NCI-H1105 treated with DMSO at 0.1 percent for 48 hours (cell line): ENCODE data around the gene NHS.
"Not testable (repeated sequence)": the region's sequence is repeated elsewhere in the genome, so short reads cannot be mapped to it uniquely, and the experiment has no call there.

Experiments
- DNase-seq: peaks from one replicate; lab custom pipeline; 2025; lab: John Stamatoyannopoulos, UW

Gene NHS

DNA sequence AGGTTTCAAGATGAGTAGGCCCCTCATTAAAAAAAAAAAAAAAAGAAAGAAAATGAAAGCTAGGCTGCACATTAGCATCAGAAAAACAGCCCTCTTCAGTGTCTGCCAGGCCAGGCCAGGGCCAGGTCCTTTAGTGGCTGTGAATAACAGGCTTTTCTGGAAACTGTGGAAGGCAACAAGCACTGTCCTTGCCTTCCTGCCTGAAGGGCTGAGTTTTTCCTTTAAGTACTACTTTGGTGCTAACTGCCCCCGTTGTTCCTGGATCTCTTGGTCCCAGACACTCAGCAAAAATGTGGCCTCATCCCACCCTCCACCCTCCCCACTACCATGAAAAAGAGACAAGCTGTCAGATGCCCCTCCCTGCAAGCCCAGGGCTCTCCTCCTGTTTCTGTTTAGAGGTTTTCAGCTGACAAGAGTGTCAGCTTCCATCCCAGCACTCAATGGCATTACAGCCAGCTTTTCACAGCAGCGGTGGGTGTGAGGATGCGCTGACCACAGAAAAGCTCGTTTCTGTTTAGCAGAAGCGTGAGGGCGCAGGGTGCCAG lies 174.2 kb downstream of the NHS start:
- no peak for DNase-seq

DNA sequence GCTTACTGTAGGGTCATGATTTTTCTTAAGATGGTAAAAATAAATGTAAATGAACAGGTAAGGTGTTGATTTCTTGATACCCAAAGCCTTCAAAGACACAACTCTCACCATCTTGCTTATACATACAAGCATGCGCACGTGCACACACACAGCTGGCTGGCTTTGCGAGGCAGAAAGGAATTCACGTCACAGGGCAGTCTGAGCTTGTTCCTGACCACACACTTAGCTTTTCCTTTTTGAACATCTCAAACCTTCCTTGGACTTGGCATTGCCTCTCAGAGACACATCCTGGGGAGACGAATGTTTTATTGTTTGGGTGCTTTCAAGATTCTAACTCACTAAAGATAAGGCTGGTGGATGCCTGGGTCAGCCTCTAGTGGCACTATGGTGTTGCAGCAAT lies 175.0 kb downstream of the NHS start:
- no peak for DNase-seq

DNA sequence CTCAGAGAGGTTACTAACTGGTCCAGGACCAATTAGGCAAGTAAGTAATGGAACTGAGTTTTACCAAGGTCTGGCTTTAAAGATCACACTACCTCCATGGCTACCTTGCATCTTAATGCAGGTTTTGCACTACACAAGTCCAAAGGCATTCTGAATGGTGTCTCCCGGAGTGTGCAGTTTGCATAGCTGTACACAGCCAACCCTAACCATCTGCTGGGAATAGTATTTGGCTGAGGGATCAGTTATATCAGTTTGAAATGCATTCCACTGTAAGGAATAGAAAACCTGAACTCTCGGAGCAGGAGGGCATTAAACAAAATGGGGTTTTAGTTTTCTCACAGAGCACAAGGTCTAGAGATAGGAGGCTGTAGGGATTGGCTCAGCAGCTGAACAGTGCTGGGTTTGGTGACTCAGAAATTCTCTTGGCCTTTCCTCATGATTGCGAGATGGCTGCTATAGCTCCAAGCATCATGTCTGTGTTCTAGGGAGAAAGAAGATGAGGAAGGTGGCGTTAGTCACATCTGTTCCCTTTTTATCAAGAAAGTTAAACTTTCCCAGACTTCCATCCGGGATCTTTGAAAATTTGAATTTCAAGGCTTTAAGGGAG lies 177.1 kb downstream of the NHS start:
- no peak for DNase-seq

DNA sequence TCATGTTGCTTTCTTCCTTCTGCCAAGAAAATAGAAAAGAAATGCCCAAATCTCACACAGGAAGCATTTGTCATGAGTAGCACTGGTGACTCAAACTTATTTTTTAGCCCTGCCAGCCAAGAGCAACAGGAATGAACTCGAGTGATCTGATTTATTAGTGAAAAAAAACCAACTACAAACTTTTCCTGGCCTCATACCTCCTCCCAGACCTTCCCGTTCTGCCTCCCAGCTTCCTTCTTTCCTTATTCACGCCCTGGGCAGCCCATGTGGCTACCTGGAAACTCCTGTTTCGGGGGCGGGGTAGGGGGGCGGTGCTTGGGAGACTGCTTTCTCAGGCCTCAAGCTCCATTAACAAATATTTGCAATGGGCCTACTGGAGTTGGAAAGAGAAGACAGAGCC lies 178.5 kb downstream of the NHS start:
- no peak for DNase-seq

DNA sequence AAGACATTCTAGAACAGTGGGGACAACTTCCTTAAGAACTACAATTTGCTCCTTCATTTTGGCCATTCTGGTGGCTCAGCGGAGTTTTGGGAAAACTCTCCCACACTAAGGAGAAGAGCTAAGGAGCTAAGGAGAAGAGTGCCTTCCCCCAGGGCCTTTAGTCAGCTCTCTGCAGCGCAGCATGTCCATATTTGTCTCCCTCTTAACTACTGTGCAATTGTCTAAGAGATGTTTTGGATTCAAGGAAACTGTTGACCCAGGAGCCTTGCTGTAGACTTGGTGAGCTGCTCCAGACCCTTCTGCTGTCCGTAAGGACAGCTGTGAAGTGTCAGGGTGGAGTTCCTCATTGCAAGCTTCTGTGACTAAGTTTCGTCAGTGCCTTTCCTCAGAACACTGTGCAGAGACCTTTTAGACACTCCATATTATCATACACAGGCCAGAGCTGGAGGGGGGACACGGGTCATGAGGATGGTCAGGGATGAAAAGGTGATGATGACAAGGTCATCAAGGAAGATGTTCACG lies 179.0 kb downstream of the NHS start:
- DNase-seq: no peak

DNA sequence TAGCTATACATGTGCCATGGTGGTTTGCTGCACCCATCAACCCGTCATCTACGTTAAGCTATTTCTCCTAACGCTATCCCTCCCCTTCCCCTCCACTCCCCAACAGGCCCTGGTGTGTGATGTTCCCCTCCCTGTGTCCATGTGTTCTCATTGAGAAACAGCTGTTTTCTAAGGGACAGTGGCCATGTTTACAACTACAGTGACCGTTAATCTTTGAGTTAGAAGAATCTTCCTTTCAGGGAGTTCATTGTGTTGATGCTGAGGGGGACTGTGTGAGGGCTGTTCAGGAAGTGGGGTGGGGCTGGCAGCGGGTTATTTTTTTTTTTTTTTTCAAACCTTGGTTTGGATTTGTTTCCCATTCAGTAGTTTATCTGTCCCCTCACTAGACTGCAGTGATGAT lies 179.9 kb downstream of the NHS start:
- no peak for DNase-seq

DNA sequence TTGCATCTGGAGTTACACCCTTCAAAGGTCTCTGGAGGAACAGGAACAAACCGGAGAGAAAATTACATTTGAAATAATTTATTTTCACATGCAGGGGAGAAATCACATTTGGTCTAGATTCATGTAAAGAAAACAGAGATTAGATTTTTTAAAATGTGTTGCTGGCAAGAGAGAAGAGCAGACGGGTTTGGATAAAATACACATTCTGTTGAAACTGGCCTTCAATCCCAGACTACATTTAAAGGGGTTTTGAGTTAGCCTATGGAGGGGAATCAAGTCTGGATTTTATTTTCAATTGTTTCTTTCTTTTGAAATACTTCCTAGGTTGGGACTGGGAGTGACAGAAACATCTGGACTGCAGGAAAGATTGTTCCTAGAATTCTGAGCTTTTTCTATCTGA lies 180.8 kb downstream of the NHS start:
- DNase-seq: no peak

DNA sequence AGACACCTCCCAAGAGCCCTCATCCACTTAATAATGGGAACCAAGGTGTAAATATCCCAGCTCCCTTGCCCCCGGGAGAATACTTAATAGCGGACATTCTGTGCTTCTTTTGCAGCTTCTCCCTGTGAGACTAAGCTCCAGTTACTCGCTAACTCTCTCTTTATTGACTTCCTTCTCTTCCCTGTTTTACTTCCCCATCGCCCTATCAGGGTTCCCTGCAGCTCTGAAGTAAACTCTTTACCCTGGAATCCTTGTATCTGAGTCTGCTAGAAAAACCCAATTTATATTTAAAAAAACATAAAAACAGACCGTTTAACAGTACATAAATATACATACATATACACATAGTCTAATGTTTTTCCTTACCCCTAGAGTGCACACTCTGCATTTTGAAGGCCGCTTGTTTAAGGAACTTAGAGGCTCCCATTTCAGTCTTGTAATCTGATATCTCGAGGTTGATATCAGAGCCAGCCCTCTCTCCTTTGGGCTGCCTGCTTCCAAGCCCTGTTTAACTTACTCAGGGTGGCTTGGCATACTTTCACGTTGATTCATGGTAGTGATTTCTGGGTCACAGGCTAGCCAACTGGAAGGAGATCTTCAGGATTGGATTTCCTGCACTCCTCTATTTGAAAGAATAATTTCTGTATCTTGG lies 184.9 kb downstream of the NHS start:
- no peak for DNase-seq

DNA sequence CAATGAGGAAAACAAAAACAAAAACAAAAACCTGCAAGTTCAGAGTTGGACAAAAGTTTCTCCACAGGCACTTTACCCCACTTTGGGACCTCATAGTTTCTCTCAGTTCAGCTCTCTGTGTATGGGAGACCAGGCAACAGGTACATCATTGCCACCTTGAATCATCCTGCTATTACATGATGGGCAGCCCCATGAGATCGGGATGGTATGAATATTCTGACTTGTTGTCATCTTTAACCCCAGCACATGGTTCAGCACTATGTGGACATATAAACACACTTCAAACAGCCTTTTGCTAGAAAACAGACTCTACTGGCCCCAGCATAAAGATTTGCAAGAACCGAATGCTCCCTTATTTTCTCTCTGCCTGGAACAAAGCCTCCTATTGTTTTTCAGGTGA lies 185.4 kb downstream of the NHS start:
- no peak for DNase-seq

DNA sequence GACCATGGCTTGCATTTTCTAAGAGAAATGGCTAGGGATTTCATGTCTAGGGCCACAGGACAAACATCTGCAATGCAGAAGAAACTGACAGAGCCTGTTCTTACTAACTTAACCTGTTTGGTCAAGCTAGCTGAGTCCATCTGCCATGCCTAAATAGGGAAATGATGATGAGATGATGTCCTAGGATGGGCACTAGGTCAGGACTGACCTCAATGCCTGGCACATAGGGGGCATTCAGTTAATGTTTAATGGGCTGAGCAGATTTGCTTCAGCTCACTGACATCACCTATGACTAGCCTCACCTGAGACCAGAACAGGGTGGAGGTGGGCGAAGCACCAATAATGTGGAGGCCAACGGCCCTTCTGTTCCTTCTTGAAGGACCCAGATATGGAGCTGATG lies 188.1 kb downstream of the NHS start:
- DNase-seq: no peak

DNA sequence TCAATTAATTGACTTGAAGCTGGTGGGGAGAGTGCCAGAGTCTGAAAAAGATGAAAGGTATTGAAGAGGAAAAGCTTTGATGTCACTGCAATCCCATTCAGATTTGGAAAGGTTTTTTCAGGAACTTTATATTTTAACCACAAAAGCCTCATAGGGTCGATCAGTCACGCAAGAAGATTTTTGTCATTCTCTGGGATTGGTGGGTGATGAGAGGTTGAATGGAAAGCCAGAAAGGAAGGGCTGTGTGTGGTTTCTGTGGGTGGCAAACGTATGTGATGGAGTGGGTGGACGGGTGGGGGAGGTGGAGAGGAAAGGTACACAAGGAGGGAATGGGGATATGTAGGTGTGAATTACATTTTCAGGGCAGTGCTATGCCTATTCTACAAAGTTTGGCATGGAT lies 188.5 kb downstream of the NHS start:
- DNase-seq: no peak

DNA sequence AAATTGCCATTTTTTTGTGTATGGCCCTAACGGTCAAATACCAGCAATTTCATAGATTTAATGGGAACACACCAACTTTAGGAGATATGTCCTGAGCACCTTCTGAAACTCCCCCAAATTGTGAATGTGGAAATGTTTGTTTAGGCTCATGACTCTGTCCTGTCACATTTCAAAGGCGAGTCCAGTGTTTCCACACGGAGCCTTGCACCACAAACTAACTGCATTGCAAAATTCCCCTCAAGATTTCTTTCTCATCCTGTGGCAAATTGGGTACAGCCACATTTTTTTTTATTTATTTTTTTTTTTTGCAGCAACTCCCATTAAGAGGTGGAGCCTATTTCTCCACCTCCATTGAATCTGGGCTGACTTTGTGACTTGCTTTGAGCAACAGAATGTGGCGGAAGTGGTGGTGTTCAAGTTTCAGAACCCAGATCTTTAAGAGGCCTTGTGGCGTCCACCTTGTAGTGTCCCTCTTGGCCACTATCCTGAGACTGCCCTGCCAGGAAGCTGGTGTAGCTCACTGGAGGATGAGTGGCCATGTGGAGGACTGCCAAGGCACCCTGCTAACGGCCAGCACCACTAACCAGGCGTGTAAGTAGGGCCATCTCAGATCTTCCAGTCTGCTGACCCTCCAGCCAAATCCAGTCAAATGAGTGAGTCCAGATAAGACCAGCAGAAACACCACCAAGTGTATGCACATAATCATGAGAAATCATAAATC lies 189.8 kb downstream of the NHS start:
- no peak for DNase-seq

DNA sequence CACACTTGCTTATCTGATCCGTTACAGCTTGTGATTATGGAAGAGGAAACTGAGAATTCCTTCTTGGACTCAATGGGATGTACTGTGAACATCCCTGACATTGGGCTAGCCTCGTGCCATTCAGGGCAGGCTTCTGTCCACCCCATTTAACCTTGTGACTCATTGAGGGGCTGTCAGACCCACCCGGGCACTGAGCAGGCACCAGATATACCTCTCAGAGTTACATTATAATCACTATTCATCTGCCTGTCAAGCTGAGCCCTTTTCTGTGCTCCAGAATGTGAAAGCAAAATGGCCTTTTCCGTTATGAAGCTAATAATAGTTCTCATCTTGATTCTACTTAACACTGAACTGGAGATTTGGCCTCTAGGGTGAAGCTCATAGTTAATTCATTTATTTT lies 191.7 kb downstream of the NHS start:
- DNase-seq: no peak

DNA sequence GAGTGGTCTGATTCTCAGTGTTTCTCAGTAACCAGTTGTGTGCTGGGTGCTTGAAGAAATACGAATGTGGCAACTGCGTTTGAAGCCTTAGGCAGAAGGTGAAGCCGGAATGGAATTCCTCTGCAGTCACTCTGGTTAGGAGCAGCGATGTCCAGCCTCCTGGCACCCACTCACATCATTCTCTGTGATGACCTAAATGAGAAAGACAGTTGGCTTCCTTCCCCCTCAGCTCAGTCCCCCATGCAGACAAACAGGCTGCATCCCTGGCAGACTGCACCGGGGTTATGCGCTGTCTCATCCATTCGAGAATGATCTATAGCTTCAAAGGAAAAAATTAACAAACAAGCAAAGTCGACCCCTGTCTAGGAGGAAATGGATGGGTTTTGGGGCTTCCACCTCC lies 192.2 kb downstream of the NHS start:
- no peak for DNase-seq

DNA sequence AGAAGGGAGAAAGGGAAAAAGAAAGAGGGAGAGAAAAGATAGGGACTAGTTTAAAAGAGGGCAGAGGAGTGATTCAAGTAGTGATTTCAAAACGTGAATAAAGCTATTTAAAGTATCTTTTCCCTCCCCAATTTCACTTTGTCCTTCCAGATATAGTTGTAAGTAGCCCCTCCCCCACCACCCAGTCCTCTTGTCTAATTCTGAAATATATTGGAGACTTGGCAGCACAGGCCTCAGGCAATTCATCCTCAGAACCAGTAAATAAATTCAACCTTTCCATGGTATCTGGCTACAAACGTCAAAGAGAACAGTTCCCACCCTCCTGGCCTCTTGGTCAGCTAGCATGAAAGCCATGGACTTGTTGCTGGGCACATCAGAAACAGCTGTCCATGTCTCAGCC lies 192.8 kb downstream of the NHS start:
- no peak for DNase-seq

DNA sequence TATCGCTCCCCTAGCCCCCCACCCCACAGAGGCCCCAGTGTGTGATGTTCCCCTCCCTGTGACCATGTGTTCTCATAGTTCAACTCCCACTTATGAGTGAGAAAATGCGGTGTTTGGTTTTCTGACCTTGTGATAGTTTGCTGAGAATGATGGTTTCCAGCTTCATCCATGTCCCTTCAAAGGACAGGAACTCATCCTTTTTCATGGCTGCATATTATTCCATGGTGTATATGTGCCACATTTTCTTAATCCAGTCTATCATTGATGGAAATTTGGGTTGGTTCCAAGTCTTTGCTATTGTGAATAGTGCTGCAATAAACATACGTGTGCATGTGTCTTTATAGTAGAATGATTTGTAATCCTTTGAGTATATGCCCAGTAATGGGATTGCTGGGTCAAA lies 193.8 kb downstream of the NHS start:
- DNase-seq: not testable (repeated sequence)

DNA sequence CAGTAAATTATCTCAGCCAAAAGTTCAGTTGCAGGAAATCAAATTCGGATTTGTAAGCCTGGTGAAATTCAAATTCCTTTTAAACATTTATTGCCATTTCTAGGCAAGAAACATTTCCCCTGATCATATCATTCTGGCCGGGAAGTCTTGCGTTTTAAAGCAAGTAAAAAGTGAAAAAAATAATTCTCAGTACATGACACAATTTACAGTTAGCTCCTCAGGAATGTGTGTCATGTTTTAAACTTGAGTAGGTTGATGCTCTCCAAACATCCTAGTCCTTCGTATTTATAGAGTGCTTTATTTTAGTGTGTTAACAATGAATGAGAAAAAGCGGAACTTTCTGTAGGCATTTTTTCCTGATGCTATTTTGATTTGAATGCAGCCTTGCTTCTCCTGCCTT lies 204.0 kb downstream of the NHS start:
- DNase-seq: no peak

DNA sequence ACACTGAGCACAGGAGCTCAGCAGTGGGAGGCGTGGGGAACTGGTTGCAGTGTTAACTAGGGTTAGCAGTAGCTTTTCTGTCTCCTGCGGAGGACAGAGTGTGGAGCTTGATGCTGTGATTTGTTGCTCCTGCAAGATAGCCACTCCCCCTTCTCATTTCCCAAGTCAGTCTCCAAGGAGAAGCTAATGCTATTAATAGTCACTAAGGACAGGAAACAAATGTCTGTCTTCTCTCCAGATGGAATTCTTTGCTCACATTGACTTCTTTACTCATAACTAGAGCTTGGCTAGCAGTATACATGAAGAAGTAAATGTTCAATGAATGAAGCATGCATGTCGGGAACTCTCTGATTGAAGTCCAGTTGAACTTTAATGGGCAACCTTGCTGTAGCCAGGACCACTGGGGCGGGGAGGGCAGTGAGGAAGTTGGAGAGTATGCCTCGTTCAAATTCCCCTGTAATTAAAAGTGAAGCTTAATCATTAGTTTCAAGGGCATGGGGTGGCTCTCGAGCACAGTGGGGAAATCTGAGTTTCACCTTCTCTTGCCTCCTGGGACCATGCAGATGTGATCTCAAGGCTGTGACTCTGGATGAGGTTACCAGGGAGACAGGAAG lies 205.6 kb downstream of the NHS start:
- no peak for DNase-seq

DNA sequence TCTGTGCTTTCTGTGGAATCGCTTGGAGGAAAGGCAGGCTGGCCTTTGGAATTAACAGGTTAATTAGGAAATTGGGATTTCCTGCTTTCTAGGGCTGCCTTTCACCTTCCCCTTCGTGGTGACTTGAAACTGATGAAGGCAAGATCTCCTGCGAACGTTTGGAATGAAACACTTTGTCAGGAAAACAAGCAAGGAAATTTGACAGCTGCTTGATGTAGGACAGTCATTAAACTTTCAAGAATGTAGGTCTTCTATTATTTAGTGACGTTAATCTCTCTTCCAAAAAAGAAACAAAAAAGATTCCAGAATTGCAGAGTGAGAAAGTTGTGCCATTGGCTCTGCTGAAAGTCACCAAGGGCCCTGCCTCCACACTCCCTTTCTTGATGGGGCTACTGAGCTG lies 206.6 kb downstream of the NHS start:
- no peak for DNase-seq

DNA sequence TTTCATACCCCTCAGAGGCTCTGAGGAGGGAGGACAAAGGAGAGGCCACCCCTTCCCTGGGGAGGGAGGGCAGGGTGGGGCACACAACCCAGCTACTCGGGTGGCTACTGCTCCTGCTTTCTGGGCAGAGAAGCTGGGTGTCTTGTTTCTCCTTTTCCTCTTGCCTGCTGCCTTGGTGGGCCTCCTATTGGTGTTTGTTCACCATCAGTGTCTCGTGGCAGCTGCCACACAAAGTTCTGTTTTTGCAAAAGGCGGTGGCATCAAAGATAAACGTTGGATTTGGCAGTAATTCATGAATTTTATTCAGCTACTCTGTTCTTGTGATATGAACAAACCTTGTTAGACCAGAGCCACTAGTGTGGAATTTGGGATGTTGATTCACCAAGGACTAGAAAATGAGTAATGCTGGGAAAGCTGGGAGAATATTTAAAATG lies 209.3 kb downstream of the NHS start:
- no peak for DNase-seq

DNA sequence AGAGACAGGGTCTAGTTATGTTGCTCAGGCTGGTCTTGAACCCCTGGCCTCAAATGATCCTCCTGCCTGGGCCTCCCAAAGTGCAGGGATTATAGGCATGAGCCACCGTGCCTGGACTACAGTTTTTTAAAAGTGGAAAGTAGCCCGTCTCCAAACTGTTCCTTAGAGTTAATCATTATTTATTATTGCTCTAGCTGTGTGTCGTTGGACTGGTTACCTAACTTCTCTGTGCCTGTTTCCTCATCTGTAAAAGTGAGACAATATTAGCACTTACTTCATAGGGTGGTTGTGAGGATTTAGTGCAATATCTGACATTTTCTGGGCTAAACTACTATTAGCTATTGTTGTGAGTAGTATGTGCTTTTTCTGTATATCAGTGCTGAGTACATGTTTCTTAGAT lies 210.0 kb downstream of the NHS start:
- DNase-seq: no peak

DNA sequence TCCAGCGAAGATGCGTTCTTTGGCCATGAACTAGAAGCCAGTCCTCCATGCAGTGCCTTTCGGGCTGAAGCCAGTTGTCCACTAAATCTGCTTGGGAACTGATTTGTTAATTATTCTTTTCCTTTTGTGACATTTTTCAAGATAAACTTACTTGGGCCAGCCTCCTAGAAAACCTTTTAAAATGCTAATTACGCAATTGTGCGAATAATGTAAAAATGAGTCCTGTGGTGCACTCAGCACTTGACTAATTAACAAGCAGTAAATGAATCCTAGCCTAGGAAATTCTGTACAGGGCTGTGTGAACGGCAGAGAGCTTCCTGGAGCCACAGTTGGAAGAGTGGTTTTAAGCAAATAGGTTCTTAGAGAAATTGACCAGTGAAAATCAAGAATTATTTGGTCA lies 212.4 kb downstream of the NHS start:
- no peak for DNase-seq

DNA sequence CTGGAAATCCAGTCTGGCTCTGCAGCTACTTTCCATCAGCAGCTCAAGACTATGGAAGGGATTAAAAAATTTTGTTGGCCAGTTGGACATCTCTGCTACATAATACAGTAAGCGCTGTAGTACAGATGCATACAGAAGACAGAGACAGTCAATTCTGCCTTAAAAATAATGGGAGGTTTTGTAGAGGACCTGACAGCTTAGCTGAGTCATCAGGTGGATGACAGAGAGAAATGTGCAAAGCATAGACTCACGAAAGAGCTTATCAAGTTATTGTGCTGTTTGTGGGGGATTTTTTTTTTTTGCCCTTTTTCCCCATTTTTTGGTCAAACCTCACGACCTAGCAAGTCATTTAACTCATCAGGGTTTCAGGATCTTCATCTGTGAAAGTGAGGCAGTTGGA lies 213.3 kb downstream of the NHS start:
- DNase-seq: no peak
